IPS-15b (cell line): ENCODE results near the gene HS6ST2.

ENCODE experiments used
- H3K27me3 ChIP-seq: one replicate; pipeline ENCODE4 v1.6.1; 2013; ENCODE audit warnings: low read length; ENCODE audit not compliant: control insufficient read depth, insufficient read depth
- H3K36me3 ChIP-seq: one replicate; pipeline ENCODE4 v1.6.1; 2013; ENCODE audit warnings: low read length; ENCODE audit not compliant: control insufficient read depth, insufficient read depth
- H3K4me1 ChIP-seq: one replicate; pipeline ENCODE4 v1.6.1; 2013; ENCODE audit warnings: mild to moderate bottlenecking, low read length; ENCODE audit not compliant: control insufficient read depth, insufficient read depth
- H3K4me3 ChIP-seq: one replicate; pipeline ENCODE4 v1.5.1; 2013; ENCODE audit warnings: low read depth, low read length
- H3K9ac ChIP-seq: one replicate; pipeline ENCODE4 v1.6.1; 2013; ENCODE audit warnings: low read depth, mild to moderate bottlenecking, low read length
- H3K9me3 ChIP-seq: one replicate; pipeline ENCODE4 v1.6.1; 2013; ENCODE audit warnings: mild to moderate bottlenecking, low read length; ENCODE audit not compliant: control insufficient read depth, insufficient read depth

HS6ST2 gene

DNA sequence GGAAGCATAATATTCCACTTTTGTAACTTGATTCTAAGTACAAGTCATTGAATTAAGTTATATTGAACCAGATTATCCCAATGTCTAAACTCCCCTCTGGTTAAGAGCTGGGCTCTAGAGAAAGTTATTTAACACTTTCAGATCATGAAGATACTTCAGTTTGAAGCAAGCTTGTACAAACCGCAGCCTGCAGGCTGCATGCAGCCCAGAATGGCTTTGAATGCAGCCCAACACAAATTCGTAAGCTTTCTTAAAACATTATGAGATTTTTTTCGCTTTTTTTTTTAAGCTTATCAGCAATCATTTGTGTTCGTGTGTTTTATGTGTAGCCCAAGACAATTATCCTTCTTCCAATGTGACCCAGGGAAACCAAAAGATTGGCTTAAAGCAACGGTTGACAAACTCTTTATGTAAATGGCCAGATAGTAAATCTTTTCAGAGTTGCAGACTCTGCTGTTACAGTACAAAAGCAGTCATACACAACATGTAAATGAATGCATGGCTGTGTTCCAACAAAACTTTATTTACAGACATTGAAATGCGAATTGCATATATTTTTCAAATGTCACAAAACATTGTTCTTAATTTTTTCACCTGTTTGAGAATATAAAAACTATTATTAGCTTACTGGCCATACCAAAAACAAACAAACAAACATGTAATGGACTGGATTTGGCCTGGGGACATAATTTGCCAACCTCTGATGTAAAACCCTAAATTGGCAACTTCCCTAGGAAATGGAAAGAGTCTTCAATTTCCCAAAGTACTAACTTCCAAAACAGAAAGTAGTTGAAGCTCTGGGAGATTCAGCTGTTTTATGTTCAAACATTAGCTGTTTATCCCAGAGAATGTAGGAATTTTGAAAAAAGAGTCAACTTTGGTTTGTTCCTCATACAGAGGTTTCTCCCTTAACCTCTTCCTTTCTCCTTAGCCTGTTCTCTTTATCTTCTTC is 268.5 kb downstream of the HS6ST2 start:
- Histone ChIP-seq H3K9ac (no peak overlapping the region), H3K27me3 (peaks cover 5% of the 10 kb centered on the region), H3K4me3 (no peak overlapping the region), H3K9me3 (no peaks in the 10 kb centered on the region), H3K36me3 (no peaks in the 10 kb centered on the region), H3K4me1 (peaks cover 15% of the 10 kb centered on the region)

DNA sequence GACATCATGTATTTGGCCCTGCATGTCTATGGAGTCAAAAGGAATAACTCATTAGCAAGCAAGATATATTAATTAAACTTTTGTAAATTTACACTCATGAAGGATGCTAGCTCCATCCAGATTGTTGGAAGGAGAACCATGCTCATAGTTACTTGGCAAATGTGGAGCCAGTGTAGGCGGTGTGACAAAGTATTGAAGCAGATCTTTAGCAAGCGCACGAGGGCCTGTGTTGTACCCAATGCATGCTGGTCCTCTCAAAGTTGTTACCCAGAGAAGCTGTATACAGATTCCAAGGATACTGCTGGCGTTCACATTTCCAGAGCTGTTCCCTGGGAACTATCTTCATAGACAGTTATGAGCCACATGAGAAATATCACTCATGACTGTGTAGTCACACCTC is 273.2 kb downstream of the HS6ST2 start:
- Histone ChIP-seq H3K9me3 (no peaks in the 10 kb centered on the region), H3K27me3 (no peaks in the 10 kb centered on the region), H3K4me3 (no peak overlapping the region), H3K36me3 (no peaks in the 10 kb centered on the region), H3K4me1 (peaks cover 7% of the 10 kb centered on the region), H3K9ac (no peak overlapping the region)

DNA sequence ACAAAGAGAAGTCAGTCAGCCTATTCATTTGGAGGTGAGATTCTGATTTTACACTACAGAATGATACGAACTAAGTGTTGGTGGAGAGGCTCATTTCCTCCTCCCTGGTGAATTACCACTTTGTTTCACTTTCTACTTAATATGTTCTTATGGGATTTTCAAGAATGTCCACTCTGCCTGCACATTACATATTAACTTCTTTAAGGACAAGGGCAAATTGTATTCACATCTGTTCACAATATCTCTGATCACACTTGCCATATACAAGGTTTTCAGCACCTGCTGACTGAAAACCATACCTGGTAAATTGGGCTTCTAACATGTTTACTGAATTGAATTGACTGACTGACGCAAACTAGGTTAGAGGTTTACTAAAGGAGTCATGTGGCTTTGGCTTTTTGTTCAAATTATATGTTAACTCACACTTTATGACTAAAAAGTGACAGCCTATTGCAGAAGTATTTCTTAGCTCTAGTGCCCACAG is 281.2 kb downstream of the HS6ST2 start:
- Histone ChIP-seq H3K9ac (no peak overlapping the region), H3K4me1 (peaks cover 12% of the 10 kb centered on the region), H3K27me3 (peaks cover 51% of the 10 kb centered on the region), H3K9me3 (no peaks in the 10 kb centered on the region), H3K36me3 (no peaks in the 10 kb centered on the region), H3K4me3 (no peak overlapping the region)

GRCh38 chrX:132676561-132677186 is 281.8 kb downstream of the HS6ST2 start:
- Histone ChIP-seq H3K9me3 (no peaks in the 10 kb centered on the region), H3K4me1 (peaks cover 16% of the 10 kb centered on the region), H3K36me3 (no peaks in the 10 kb centered on the region), H3K9ac (no peak overlapping the region), H3K4me3 (no peak overlapping the region), H3K27me3 (peaks cover 57% of the 10 kb centered on the region)

DNA sequence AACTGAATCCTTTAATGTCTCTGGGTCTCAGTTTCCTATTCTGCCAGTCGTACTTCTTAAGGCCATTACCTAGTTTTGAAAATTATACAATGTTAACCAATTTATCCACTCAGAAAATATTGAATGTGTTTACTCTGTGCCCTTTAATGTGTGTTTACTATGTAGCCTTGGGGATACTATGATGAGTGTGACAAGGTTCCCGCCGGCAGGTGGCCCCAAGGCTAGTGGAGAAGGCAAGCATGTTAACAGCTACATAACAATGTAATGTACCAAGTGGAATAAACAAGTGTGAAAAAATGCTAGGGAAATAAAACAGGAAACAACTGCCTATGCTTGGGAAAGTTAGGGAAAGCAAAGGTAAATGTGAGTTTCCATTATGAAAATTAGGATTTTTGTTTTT is 282.3 kb downstream of the HS6ST2 start:
- Histone ChIP-seq H3K9ac (no peak overlapping the region), H3K4me3 (no peak overlapping the region), H3K4me1 (peaks cover 19% of the 10 kb centered on the region), H3K36me3 (no peaks in the 10 kb centered on the region), H3K9me3 (no peaks in the 10 kb centered on the region), H3K27me3 (peaks cover 59% of the 10 kb centered on the region)

DNA sequence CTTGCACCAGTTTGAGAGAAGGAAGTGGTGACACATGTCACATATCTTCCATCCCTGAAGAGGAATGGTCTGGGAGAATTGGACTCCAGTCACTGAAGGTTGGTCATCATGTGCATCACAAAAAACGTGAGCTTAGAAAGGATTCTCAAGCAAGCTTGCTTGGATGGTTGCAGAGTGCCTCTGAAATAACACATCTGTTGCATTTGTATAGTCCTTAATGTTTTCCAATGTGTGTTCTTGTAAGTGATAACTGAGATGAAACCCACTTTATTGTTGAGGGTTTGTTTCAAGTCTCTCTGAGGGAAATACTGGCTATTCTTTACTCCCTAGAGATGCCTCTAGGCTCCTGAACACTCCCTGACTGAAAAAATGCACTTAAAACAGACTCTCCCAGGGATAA is 285.1 kb downstream of the HS6ST2 start:
- H3K27me3 ChIP-seq = peaks cover 87% of the 10 kb centered on the region
- H3K4me3 ChIP-seq = no peak overlapping the region
- peaks cover 23% of the 10 kb centered on the region for H3K4me1 ChIP-seq
- no peaks in the 10 kb centered on the region for H3K36me3 ChIP-seq
- no peaks in the 10 kb centered on the region for H3K9me3 ChIP-seq
- no peak overlapping the region for H3K9ac ChIP-seq

DNA sequence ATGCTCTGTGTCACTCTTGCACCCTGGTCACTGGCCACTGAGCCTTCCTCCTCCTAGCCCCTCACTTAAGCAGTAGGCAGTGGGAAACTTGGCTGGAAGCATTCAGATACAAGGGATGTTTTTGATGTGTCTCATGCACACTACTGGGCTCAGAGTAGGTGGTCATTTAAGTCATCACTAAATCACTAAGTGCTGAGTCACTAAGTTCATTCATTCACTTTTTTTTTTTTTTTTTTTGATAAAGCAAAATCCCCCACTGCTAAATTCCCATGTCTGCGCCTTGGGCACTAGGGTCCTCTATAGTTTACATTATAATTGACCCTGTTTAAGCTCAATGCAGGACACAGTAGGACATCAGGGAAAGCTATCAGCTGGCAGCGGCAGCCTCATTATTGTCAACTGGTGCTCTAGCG is 287.2 kb downstream of the HS6ST2 start:
- Histone ChIP-seq H3K4me1 (peaks cover 14% of the 10 kb centered on the region), H3K9ac (no peak overlapping the region), H3K36me3 (no peaks in the 10 kb centered on the region), H3K9me3 (no peaks in the 10 kb centered on the region), H3K27me3 (peaks cover 96% of the 10 kb centered on the region), H3K4me3 (no peak overlapping the region)

DNA sequence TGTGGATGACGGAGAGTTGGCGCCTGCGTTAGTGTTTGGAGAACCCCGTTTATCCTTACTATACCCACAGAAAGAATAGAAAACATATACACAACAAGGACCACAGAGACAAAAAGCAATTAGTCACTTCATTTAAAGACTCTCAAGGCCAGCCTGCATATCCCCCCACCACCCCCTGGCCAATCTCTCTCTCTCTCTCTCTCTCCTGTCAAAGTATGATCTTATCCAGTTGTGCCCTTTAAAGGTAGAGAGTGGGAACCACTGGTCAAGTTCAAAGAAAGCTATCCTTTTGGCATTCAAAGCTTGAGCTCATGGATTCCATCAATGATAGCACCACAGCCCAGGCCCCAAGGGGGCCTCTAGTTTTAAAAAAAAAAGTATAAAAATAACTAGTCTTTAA is 289.3 kb downstream of the HS6ST2 start:
- H3K27me3 ChIP-seq = peaks cover 86% of the 10 kb centered on the region
- H3K4me3 ChIP-seq = no peak overlapping the region
- H3K36me3 ChIP-seq = no peaks in the 10 kb centered on the region
- peaks cover 14% of the 10 kb centered on the region for H3K4me1 ChIP-seq
- H3K9me3 ChIP-seq = no peaks in the 10 kb centered on the region
- no peak overlapping the region for H3K9ac ChIP-seq

DNA sequence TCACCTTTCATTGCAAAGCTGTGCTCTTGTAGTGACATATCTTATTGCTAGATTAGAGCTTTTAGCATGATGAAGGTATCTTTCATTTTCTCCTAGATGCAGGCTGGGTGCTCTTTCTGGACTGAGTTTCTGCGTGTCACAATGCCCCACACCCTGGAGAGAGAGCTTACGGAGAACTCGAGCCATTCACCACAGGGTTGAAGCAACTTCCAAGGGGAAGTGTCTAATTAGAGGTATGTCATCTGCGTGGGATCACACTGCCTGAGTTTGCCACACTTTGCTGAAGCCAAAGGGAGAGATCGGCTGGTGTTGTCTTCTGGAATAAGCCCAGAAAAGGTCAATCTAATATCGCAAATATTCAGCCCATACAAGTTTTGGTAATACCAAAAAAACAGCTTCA is 290.3 kb downstream of the HS6ST2 start:
- peaks cover 14% of the 10 kb centered on the region for H3K4me1 ChIP-seq
- no peaks in the 10 kb centered on the region for H3K9me3 ChIP-seq
- peaks cover 81% of the 10 kb centered on the region for H3K27me3 ChIP-seq
- H3K4me3 ChIP-seq = no peak overlapping the region
- no peak overlapping the region for H3K9ac ChIP-seq
- H3K36me3 ChIP-seq = no peaks in the 10 kb centered on the region

- H3K9me3 ChIP-seq = no peaks in the 10 kb centered on the region
- H3K36me3 ChIP-seq = no peaks in the 10 kb centered on the region
- no peak overlapping the region for H3K9ac ChIP-seq
- peaks cover under 1% of the 10 kb centered on the region for H3K4me1 ChIP-seq
- peaks cover 67% of the 10 kb centered on the region for H3K27me3 ChIP-seq
- no peak overlapping the region for H3K4me3 ChIP-seq
These were observed 292.8 kb downstream of the HS6ST2 start for GRCh38 chrX:132665676-132666075.

DNA sequence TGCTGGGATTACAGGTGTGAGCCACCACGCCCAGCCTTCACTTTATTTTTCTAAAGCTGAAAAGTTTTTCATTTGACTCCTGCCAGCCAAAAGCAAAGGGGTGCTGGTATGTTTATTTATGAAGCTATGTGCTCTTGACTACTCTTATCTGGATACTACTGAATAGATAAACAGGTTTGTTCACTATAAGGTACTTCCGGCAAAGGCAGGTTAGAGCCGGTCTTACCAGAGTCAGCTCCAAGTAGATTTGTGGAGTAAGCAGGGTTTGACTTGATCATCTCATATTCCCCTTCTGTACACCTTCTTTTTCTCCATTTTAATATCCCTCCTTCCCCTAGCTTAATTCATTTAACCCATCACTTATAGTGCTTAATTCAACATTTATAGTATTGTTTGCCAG is 294.2 kb downstream of the HS6ST2 start:
- H3K9ac ChIP-seq = no peak overlapping the region
- H3K27me3 ChIP-seq = peaks cover 53% of the 10 kb centered on the region

DNA sequence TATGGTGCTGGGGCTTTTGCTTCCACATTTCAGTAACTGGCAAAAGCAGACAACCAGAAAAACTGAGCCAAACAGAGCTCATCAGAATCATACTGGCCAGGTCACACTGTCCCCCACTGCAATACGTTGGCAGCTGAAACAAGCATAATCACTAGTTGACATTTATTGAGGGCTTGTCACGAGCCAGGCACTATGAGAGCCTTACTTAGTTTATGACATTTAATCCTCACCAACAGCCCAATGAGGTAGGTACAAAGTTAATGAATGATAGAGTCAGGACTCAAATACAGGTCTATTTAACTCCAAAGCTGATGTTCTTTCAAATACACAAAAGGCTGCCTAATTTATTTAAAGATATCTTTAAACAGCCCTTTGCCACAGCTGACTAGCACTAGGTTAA is 295.6 kb downstream of the HS6ST2 start:
- Histone ChIP-seq H3K9ac (no peak overlapping the region), H3K27me3 (peaks cover 39% of the 10 kb centered on the region), H3K4me1 (no peaks in the 10 kb centered on the region), H3K9me3 (no peaks in the 10 kb centered on the region), H3K4me3 (no peak overlapping the region), H3K36me3 (no peaks in the 10 kb centered on the region)

More for the DNA sequence above, 294.2 kb downstream of the HS6ST2 start:
- no peaks in the 10 kb centered on the region for H3K9me3 ChIP-seq
- no peaks in the 10 kb centered on the region for H3K4me1 ChIP-seq
- no peaks in the 10 kb centered on the region for H3K36me3 ChIP-seq
- H3K4me3 ChIP-seq = no peak overlapping the region
